ENCODE data around the gene DHCR7.

DNA sequence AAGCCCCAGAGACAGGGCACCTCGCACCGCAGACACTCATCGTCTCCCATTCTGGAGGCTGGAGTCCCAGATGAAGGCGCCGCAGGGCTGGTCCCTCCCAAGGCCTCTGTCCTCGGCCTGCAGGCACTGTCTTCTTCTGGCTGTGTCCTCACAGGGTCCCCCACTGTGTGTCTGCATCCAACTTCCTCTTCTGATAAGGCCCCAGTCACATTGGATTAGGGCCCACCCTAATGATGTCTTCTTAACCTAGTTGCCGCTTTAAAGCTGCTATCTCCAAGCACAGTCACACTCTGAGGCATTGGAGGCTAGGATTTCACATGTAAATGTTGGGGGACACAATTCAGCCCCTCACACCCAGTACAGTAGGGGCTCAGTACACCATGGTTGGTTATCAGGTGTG, 48.9 kb downstream of the DHCR7 start:
- TF ChIP-seq, protein P1, sequence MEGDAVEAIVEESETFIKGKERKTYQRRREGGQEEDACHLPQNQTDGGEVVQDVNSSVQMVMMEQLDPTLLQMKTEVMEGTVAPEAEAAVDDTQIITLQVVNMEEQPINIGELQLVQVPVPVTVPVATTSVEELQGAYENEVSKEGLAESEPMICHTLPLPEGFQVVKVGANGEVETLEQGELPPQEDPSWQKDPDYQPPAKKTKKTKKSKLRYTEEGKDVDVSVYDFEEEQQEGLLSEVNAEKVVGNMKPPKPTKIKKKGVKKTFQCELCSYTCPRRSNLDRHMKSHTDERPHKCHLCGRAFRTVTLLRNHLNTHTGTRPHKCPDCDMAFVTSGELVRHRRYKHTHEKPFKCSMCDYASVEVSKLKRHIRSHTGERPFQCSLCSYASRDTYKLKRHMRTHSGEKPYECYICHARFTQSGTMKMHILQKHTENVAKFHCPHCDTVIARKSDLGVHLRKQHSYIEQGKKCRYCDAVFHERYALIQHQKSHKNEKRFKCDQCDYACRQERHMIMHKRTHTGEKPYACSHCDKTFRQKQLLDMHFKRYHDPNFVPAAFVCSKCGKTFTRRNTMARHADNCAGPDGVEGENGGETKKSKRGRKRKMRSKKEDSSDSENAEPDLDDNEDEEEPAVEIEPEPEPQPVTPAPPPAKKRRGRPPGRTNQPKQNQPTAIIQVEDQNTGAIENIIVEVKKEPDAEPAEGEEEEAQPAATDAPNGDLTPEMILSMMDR (IDR thresholded peaks at IDR 0.05) = no peak
- TF ChIP-seq EZH2 (IDR thresholded peaks at IDR 0.05) = no peak
- no peak for TF ChIP-seq EZH2phosphoT487 (IDR thresholded peaks at IDR 0.05)
